NCI-H2227 (cell line): ENCODE data around the gene SEMA6D.
A peak's percentile ranks its signal among the peaks of the same experiment; 100 is the strongest.

ENCODE experiments used
- DNase-seq: peaks from one replicate; lab custom pipeline; 2025; ENCODE audit not compliant: unreplicated experiment; lab: John Stamatoyannopoulos, UW

Gene SEMA6D, protein sequence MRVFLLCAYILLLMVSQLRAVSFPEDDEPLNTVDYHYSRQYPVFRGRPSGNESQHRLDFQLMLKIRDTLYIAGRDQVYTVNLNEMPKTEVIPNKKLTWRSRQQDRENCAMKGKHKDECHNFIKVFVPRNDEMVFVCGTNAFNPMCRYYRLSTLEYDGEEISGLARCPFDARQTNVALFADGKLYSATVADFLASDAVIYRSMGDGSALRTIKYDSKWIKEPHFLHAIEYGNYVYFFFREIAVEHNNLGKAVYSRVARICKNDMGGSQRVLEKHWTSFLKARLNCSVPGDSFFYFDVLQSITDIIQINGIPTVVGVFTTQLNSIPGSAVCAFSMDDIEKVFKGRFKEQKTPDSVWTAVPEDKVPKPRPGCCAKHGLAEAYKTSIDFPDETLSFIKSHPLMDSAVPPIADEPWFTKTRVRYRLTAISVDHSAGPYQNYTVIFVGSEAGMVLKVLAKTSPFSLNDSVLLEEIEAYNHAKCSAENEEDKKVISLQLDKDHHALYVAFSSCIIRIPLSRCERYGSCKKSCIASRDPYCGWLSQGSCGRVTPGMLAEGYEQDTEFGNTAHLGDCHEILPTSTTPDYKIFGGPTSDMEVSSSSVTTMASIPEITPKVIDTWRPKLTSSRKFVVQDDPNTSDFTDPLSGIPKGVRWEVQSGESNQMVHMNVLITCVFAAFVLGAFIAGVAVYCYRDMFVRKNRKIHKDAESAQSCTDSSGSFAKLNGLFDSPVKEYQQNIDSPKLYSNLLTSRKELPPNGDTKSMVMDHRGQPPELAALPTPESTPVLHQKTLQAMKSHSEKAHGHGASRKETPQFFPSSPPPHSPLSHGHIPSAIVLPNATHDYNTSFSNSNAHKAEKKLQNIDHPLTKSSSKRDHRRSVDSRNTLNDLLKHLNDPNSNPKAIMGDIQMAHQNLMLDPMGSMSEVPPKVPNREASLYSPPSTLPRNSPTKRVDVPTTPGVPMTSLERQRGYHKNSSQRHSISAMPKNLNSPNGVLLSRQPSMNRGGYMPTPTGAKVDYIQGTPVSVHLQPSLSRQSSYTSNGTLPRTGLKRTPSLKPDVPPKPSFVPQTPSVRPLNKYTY

DNA sequence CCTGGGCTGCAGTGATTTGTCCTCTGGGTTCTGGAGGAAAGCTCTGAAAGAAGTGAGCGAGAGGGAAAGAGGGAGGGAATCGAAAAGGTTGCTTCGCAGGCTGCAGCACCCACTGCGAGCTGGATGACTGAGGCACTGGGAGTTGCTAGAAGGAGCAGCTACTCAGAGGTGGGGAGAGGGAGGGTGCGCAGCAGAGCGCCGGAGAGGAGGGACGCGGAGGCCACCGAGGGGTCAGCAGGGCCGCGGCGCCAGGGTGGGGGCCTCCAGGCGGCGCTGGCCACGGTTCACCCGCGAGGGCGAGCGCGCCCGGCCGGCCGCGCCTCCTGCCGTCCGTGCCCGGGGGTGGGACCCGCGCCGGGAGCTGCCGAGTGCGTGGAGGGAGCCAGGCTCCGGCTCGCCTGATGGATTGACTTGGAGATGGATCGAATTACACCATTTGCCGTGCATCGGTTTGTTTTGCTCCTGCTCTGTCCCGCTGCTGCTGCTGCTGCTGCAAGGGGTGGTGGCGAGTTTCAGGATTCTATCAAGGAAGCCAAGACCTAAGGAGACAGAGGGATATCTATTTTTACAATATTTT is at the start of gene SEMA6D:
SEMA6D (plus strand) TSS at position 470 of the 577 bp plus-strand sequence. CDS start 42,294 bp downstream, outside the sequence.
- peak; percentile 67 for DNase-seq

DNA sequence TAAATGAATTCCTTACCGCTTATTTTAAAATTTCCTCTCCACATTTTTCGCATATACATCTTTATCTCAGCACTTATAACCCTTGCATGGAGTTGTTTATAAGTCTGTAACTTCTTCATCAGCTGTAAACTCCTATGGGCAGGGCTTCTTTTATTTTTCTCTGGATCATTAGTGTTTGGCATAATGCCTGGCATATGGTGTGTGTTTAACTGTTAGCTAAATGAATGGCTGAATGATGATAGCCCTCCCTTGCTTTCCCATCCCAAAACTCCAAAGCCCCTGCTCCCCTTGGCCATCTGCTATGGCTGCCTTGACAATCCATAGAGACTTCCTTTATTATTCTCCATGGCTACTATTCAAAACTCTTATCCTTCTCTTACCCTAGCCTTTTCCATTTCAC is 48.1 kb upstream of the SEMA6D start:
- no peak for DNase-seq

- no peak for DNase-seq
Observed at GRCh38 chr15:47670365-47670764, 46.9 kb upstream of the SEMA6D start.

DNA sequence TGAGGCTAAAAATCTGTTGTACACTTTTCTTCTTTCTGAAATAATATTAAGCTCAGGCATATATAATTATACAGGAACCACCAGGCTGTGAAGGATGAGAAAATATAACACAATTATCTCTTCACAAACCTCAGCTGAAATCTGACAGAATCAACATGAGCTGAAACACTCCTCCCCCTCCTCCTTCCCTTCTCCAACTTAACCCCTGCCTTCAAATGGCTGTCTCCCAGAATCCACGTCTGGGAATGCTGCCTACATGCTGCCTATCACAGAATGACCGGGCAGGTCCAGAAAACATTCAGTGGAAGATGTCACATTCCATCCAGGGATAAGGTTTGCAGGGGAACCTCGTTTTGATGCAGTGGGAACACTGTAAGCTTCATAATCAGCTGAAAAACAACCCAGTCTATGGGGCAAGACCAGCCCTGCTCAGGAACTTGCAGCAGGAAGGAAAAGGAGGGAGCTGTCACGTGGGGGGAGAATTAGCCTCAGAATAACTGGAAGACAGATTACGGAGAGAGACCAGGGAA is 44.0 kb upstream of the SEMA6D start:
- DNase-seq: peak; percentile 55

DNA sequence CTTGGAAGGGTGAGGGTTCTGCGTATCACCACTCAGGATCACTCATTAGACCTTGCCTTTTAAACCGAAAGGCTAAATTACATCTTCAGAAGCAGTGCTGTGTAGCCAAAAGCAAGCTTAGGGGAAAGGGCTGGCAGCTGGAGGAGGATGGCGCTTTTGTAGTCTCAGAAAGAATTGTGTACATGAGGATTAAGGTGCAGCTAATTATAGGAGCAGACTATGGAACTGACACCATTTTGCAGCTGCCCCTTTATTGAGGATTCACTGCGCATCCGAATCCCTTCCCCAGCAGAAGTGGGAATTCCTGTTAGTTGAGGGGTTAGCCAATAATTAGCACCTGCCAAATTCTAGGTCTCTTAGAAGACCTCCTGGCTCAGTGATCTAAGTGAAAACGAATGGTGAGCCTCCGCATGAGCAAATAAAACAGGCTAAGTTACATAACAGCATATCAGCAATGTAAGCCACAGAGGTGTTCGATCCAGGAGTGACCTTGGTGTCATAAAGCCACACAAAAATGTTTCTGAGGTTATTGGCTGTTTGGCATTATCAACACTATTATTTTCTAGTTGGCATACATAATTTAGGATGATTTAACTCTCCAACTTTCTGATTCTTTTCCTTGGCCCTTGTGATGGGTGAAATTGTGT is 42.6 kb upstream of the SEMA6D start:
- DNase-seq: peak; percentile 81

- peak; percentile 4 for DNase-seq
Observed at GRCh38 chr15:47675735-47676134, 41.6 kb upstream of the SEMA6D start.

GRCh38 chr15:47678040-47678439 is 39.3 kb upstream of the SEMA6D start:
- DNase-seq: peak; percentile 48

GRCh38 chr15:47682661-47683060 is 34.6 kb upstream of the SEMA6D start:
- no peak for DNase-seq

DNA sequence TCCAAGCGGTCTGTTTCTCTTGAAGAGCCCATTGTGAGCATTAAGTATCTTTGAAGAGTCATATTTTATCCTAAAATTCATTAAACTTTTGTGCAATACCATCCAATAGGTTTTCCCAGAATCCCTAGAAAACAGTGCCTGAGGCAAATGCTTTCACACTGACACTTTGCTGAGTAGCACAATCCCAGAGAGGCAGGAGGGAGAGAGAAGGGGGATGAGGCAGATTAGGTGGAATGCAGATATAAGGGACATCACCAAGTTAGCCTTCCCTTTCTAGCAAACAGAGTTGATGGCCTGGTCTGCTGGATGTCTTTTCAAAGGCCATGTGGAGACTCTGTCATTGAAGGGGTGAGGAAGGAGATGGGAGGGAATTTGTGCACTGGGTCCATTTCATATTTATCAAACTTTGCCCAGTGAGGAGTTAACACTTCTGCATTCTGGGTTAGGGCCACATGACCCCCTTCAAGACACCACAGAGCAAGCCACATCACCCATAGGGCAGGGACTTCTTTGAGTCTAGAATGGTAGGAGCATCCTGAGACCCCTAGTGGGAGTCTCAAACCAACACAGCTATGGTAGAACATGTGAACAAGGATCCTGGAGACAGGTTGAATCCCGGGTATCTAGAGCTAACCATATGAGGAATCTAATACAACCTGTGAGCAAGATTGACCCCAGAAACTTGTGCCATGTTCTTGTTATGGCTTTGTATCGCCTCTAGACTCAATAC is 32.0 kb upstream of the SEMA6D start:
- no peak for DNase-seq

DNA sequence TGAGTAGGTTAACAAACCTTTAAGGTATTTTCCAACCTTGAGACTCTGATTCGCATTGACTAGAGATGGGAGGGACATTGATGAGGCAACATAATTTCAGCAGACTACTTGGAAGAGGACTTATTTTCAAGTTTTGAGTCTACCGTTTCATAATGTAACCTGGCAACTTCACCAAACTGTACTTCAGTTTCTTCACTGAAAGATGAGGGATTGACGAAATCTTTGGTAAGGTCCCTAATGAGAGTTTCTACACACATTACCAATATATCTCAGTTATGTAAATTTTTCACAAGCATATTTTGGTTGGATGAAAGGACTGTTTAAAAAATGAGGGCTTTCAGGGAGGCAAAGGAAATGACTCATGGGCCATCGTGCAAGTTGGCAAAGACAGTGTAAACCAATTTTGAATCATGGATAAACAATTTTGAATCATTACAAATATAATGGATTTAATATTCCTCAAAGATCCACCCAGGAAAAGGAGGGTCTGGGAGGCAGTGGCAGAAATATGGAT is 28.7 kb upstream of the SEMA6D start:
- no peak for DNase-seq

DNA sequence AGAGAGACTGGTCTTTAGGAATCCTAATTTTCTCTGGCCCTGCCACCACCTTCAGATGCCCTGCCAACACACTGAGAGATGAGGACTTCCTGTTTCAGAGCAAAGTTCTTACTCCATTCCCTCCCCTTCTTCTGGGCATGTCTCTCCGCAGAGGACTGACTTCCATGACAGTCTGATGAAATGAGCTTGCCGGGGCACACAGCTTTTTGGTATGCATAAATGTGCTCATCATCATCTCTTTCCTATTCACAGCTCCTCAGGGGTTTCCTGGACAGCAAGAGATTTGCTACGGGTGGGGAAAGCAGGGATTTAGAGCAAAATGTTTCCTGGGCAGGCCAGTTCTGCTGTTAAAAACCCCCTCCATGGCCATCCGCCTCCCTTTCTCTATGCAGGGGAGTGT is 27.6 kb upstream of the SEMA6D start:
- DNase-seq: no peak

DNA sequence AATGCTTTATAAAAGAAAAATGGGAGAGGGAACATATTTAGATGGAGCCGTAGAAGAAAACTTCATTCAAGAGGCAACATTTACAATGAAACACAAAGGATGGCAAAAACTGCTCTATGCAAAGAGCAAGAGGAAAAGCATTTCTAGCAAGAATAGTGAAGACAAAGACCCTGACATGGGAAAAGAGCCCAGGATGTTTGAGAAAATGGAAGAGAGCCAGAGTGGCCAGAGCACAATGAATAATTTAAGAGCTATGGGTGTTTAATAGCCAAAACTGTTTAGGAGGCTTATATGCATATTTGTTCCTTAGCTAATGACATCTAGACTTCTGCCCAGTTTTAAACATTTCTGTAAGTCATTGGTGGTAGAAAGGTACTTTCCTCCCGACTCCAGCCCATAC is 25.4 kb upstream of the SEMA6D start:
- DNase-seq: no peak

- no peak for DNase-seq
Observed at GRCh38 chr15:47696351-47696750, 21.0 kb upstream of the SEMA6D start.

DNA sequence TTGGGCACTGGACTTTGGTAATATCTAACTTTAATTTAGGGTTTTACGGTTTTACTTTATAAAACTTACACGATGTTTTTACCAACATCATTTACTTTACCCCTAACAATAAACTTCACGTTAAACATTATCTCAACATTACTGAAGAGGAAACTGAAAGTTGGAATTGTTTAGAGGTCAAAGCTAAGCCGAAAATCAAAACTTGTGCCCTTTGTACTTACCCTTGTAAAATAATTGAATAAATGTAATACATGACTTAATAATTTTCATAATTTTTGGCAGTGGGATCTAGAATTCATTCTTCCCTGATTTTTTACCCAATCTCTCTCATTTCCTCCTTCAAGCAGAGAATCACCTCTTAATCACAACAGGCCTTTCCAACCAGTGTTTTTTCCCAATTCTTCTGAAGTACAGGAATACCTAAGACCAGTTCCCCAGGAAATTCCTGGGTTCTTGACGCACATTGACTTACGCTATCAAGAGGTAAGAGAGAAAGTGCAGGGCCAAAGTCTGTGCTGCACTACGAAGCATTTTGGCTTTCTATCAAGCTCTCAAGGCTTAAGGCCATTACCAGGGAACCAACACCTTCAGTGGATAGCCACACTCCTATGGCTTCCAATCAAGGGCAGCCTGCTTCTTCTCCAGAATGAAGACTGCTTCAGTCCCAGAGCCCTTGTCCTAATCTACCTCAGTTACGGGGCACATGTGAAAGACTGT is 11.9 kb upstream of the SEMA6D start:
- DNase-seq: no peak

- no peak for DNase-seq
Observed at GRCh38 chr15:47707391-47707790, 9.9 kb upstream of the SEMA6D start.

GRCh38 chr15:47708161-47708980 is 8.9 kb upstream of the SEMA6D start:
- no peak for DNase-seq

GRCh38 chr15:47711655-47712054 is 5.7 kb upstream of the SEMA6D start:
- DNase-seq: peak; percentile 3

DNA sequence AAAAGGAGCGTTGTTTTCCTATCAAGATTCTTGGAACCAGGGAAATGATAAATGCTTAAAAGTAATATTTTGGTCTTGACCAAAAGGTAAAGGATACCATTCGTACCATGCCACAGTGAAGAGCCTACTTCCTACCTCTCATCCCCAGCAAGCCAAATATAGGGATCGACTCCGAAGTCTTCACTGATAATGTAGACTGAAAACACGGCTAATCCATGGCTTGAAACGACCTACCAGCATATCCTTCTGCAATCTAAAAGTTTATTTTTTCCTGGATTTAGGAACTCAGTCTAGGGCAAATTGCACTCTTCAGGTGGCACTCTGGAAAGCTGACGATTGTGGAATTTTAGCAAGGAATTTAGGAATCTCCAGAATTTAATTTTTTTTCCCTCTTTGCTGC is 1.9 kb upstream of the SEMA6D start:
- DNase-seq: no peak
